AG10803 (cell line): Measurements from ENCODE around the gene ZNF385C.

Experiments
- DNase-seq: peaks from one replicate; pipeline ENCODE4 v3.0.0; 2010; ENCODE audit warnings: low read depth
- H3K4me3 ChIP-seq: 2 replicates; pipeline ENCODE4 v1.5.1; 2011; ENCODE audit warnings: mild to moderate bottlenecking, low read length, control low read depth
- TF ChIP-seq, protein P1 (sequence below): conservative IDR thresholded peaks from 2 replicates; pipeline ENCODE4 v1.5.1; 2011; ENCODE audit warnings: mild to moderate bottlenecking, low read length, control low read depth, inconsistent platforms

Gene ZNF385C

DNA sequence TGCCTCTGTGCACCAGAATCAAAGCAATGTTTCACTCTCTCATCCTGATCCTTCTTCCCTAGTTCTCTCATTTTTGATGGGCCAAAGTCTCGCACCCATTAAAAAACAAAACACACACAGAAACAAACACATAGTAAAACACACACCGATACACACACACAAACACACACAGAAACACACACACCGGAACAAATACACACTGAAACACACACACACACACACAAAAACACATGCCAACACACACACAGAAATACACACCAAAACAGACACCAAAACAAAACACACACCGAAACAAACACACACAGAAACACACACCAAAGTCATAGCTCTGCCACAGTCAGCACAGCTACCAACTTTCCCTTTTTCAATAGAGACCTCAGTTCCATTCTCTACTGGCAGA lies 33.0 kb upstream of the ZNF385C start:
- DNase-seq, result no peak
- no peak overlapping the region for H3K4me3 ChIP-seq
- TF ChIP-seq, protein P1, sequence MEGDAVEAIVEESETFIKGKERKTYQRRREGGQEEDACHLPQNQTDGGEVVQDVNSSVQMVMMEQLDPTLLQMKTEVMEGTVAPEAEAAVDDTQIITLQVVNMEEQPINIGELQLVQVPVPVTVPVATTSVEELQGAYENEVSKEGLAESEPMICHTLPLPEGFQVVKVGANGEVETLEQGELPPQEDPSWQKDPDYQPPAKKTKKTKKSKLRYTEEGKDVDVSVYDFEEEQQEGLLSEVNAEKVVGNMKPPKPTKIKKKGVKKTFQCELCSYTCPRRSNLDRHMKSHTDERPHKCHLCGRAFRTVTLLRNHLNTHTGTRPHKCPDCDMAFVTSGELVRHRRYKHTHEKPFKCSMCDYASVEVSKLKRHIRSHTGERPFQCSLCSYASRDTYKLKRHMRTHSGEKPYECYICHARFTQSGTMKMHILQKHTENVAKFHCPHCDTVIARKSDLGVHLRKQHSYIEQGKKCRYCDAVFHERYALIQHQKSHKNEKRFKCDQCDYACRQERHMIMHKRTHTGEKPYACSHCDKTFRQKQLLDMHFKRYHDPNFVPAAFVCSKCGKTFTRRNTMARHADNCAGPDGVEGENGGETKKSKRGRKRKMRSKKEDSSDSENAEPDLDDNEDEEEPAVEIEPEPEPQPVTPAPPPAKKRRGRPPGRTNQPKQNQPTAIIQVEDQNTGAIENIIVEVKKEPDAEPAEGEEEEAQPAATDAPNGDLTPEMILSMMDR, result no peak

DNA sequence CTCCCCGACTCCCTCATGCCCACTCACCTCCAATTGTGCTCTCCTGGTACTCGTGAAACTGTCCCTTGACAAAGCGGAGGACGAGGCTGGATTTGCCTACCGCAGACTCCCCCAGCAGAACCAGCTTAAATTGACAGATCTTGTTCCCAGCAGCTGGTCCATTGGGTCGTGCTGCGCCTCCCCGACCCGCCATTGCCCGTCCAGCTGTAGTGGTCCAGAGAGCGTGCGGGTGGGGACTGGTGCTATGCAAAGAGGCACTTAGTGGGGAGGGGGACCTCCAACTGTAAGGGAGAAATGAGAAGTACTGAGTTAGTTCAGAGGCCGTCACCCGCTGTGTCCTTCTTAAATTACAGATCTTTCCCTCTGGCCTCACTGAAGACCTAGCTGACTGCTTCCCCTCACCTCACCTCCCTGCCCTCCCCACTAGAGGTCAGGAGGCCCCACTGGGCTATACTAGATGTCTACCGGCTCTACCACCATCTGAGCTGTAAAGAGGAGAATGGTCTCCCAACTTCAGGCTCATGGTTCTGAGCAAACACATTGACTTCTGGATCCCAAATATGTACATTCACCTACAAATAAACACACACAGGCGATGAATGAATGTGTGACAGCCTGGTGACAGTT lies 32.1 kb upstream of the ZNF385C start:
- no peak for DNase-seq
- TF ChIP-seq, protein P1, result no peak
- H3K4me3 ChIP-seq, result no peak overlapping the region

DNA sequence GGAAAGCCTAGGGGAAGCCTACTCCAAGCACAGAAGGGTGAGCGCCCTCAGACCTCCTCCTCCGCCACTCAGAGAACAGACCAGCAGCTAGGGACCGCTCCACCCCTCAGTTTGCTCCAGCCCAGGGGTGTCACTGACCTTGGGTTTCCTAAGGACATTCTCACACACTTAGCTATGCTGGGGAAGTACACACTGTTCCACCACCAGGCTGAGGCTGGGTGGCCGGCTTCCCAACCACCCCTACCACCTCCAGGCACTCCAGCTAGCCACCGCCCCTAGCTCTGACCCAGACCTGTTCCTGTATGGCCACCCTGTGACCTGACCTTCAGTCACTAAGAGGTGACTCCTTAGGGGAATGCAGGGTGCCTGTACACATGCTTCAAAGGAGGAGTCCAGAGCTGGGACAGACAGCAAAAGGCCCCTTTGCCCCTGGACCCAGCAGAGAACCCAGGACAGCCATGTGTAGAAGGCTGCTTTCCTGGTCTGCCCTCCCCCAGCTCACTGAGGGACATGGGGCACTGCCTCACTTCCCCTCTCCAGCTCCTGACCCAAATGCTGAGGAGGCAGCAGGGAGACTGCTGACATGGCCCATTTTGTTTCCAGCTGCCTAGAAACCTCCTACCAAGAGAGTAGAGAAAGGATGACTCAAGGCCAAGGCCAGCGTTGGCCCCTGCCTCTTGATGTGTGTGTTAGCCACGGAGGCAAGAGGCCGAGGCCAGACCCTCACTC lies 31.0 kb upstream of the ZNF385C start:
- TF ChIP-seq, protein P1, result no peak

DNA sequence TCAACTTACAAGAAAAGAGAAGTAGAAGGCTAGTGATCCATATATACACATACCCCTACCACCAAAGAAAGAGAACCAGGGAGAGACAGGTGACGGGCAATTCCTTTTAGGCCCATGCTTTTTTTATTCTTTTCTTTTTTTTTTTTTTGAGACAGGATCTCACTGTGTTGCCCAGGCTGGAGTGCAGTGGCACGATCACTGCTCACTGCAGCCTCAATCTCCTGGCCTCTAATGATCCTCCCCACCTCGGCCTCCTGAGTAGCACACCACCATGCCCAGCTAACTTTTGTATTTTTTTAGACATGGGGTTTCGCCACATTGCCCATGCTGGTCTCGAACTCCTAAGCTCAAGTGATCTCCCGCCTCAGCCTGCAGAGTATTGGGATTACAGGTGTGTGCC lies 29.1 kb upstream of the ZNF385C start:
- TF ChIP-seq, protein P1, result no peak
- DNase-seq, result no peak
- no peak overlapping the region for H3K4me3 ChIP-seq

More for the DNA sequence above, 31.0 kb upstream of the ZNF385C start:
- DNase-seq, result no peak
- no peak overlapping the region for H3K4me3 ChIP-seq

DNA sequence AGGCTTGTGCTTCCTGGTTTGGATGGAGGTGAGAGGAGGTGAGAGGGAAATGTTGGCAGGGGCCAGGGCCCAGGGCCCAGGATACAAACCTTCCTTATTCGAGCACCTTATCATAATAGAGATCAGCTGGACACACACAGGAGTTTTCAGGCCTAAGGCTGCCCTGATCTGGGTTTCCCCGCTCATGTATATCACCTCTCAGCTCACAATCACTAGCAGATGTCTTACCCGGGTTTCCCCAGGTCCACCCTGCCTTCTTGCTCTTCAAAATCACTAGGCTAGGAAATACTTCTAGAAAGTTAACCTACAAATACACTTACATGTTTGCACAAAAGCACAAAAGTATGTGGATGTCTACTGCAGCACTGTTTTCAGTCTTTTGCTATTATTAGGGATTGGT lies 28.6 kb upstream of the ZNF385C start:
- DNase-seq, result no peak
- H3K4me3 ChIP-seq, result no peak overlapping the region
- TF ChIP-seq, protein P1, result no peak

DNA sequence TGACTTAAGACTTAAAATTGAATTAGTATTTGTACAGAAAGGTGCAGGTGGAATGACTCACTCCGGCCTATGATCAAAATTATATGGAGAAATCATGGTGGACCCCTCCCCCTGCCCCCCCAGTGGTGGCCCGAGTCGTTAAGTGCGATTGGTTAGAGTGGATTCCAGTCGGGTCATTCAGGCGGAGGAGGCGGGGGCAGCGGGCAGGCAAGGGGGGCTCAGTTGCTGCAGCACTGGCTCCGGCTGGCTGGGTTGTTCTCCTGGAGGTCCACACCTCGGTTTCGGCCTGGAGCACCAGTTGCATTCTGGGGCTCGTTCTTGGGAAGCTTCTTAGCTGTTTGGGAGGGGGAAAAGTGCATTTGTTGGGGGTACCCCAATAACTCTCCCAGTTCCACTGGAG lies 27.3 kb upstream of the ZNF385C start:
- TF ChIP-seq, protein P1, result no peak
- DNase-seq, result no peak
- H3K4me3 ChIP-seq, result no peak overlapping the region

DNA sequence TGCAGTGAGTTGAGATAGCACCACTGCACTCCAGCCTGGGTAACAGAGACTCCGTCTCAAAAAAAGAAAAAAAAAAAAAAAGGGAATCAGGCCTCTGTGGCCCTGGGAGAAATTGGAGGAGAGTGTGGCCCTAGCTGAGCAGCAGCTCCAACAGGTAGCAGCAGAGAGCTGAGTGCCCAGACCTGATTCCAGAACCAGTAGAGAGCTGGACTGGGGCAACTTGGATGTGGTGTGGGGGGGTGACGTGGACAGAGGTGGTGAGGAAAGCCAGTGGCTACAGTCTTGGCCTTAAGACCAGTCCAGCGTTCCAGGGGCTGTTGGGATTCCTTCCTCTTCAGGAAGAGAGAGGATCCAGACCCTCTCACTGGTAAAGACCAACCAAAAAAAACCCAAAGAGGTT lies 26.0 kb upstream of the ZNF385C start:
- H3K4me3 ChIP-seq, result no peak overlapping the region
- TF ChIP-seq, protein P1, result no peak
- no peak for DNase-seq
